ENCODE data around the gene KIF18B. TPM values are rescaled to one million over a fixed set of nuclear protein-coding genes. Genes with fewer than 3 reads are reported as not detected.

The KIF18B gene
- total and polyA plus RNA-seq, 10 of the 15 experiments (the other 5 are each of a cell fraction or from before 2014, with no cell fraction given) = 2.8 to 46.2 (median 20.5) TPM

DNA sequence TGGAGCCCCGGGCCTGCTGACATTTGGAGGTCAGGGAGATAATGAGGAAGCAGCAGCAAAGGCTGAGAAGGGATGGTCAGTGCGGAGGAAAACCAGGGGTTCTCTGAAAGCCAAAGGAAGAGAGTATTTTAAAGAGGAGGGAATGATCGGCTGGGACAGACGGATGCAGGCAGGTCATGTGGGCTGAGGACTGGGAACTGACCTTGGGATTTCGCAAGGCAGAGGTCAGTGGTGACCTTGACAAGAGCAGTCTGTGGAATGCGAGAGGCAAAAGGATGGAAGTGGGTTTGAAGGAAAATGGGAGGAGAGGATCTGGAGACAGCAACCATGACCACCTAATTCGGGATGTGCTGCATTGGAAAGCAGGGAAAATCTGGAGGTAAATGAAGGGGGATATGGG lies 58.6 kb downstream of the KIF18B start:
- Histone ChIP-seq H3K4me3 (no peak overlapping the region), H4K20me1 (ENCODE audit: control insufficient read depth, insufficient read depth) (peaks cover 2% of the 10 kb centered on the region; the same call in 1 of the 2 replicates), H3K9ac (ENCODE audit: control insufficient read depth, insufficient read depth, low read length) (no peak overlapping the region), H2AFZ (ENCODE audit: control insufficient read depth, low read depth, low read length) (no peak overlapping the region), H3K27me3 (replicated peaks in 1 of 2; ENCODE audit: control insufficient read depth in 2 of 2, insufficient read depth in 2 of 2, low read length in 1 of 2) (no peaks in the 10 kb centered on the region), H3K27ac (ENCODE audit: control insufficient read depth, insufficient read depth) (no peak overlapping the region), H3K4me2 (ENCODE audit: control insufficient read depth, insufficient read depth) (0 out of 2 replicates have a peak overlapping the region, but pooled peaks have one; percentile 43), H3K4me1 (ENCODE audit: control insufficient read depth, insufficient read depth, low read length) (peaks cover 8% of the 10 kb centered on the region; the same call in 1 of the 2 replicates), H3K9me3 (replicated peaks; ENCODE audit: control insufficient read depth, insufficient read depth, low read length) (no peaks in the 10 kb centered on the region), H3K36me3 (ENCODE audit: control insufficient read depth in 2 of 2, insufficient read depth in 2 of 2, low read length in 1 of 2) (peaks cover 6 to 31% of the 10 kb centered on the region in 2 experiments), H3K79me2 (ENCODE audit: control insufficient read depth, insufficient read depth, low read length) (peaks cover 23% of the 10 kb centered on the region)
- DNase-seq (ENCODE audit: low read depth, low spot score) (no peak), FAIRE-seq (no peak), ATAC-seq (no peak)
- ChIA-PET SMC1A (ENCODE audit: uncharacterized antibody, unreplicated experiment) (no interaction called here), POLR2A (no interaction called here), CTCF (no interaction called here), RAD21 (ENCODE audit: unreplicated experiment) (no interaction called here)
- TF ChIP-seq, protein P1, sequence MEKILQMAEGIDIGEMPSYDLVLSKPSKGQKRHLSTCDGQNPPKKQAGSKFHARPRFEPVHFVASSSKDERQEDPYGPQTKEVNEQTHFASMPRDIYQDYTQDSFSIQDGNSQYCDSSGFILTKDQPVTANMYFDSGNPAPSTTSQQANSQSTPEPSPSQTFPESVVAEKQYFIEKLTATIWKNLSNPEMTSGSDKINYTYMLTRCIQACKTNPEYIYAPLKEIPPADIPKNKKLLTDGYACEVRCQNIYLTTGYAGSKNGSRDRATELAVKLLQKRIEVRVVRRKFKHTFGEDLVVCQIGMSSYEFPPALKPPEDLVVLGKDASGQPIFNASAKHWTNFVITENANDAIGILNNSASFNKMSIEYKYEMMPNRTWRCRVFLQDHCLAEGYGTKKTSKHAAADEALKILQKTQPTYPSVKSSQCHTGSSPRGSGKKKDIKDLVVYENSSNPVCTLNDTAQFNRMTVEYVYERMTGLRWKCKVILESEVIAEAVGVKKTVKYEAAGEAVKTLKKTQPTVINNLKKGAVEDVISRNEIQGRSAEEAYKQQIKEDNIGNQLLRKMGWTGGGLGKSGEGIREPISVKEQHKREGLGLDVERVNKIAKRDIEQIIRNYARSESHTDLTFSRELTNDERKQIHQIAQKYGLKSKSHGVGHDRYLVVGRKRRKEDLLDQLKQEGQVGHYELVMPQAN (conservative IDR thresholded peaks at IDR 0.05) = no peak
- TF ChIP-seq MYB (IDR thresholded peaks at IDR 0.05; ENCODE audit: borderline replicate concordance, low read depth, low read length) (no peak), CEBPB (IDR thresholded peaks at IDR 0.05; ENCODE audit: borderline replicate concordance in 1 of 2, low read depth in 2 of 2, low read length in 2 of 2) (no peak), TAF1 (IDR thresholded peaks at IDR 0.05; ENCODE audit: borderline replicate concordance, low read depth, low read length) (no peak), PKNOX1 (IDR thresholded peaks at IDR 0.05) (no peak), ZNF384 (IDR thresholded peaks at IDR 0.05; ENCODE audit: borderline replicate concordance, low read depth, low read length) (no peak), HDGF (IDR thresholded peaks at IDR 0.05) (no peak), ZBTB4 (CRISPR knock-in tag; IDR thresholded peaks at IDR 0.05) (no peak), IRF4 (IDR thresholded peaks at IDR 0.05; ENCODE audit: low read depth, low read length) (no peak)
- WGBS (ENCODE audit: insufficient coverage, insufficient replicate concordance, low lambda C conversion rate, missing lambda C conversion rate) = 88% methylated on average over 7 of the region's 7 CpGs
- in situ Hi-C loops (cut with MboI) (no loop called here), intact Hi-C loops (cut with micrococcal nuclease; ENCODE audit: unreplicated experiment) (no loop called here)
- no TSS peak for BruUV-seq (replicated peaks)

All from GM12878 (cell line).